HG02852 (cell line): ENCODE measurements around the gene PRRG1.
"Not testable (repeated sequence)": the region's sequence is repeated elsewhere in the genome, so short reads cannot be mapped to it uniquely, and the experiment has no call there.

ENCODE experiments used
- ATAC-seq: cut with Tn5 transposase; IDR thresholded peaks from one replicate; pipeline ENCODE4 v1.9.1; 2021; ENCODE audit warnings: mild to moderate bottlenecking, moderate library complexity; ENCODE audit not compliant: unreplicated experiment

The PRRG1 gene

GRCh38 chrX:37378404-37378803 lies 29.2 kb downstream of the PRRG1 start:
- ATAC-seq: no peak

GRCh38 chrX:37378830-37379229 lies 29.7 kb downstream of the PRRG1 start:
- ATAC-seq: no peak

GRCh38 chrX:37380256-37380655 lies 31.1 kb downstream of the PRRG1 start:
- ATAC-seq: no peak

GRCh38 chrX:37380924-37381323 lies 31.8 kb downstream of the PRRG1 start:
- no peak for ATAC-seq

- no peak for ATAC-seq
Measured at GRCh38 chrX:37383313-37383712, 34.1 kb downstream of the PRRG1 start.

GRCh38 chrX:37388413-37388812 lies 39.2 kb downstream of the PRRG1 start:
- ATAC-seq: no peak

- ATAC-seq: no peak
Measured at GRCh38 chrX:37405956-37406355, 56.8 kb downstream of the PRRG1 start.

GRCh38 chrX:37407736-37408135 lies 58.6 kb downstream of the PRRG1 start:
- ATAC-seq: no peak

GRCh38 chrX:37409278-37409677 lies 60.1 kb downstream of the PRRG1 start:
- no peak for ATAC-seq

GRCh38 chrX:37420185-37420584 lies 71.0 kb downstream of the PRRG1 start:
- ATAC-seq: no peak

GRCh38 chrX:37420756-37421155 lies 71.6 kb downstream of the PRRG1 start:
- no peak for ATAC-seq

GRCh38 chrX:37424000-37424429 lies 74.9 kb downstream of the PRRG1 start:
- no peak for ATAC-seq

- ATAC-seq: no peak
Measured at GRCh38 chrX:37425370-37425769, 76.2 kb downstream of the PRRG1 start.

GRCh38 chrX:37428962-37429361 lies 79.8 kb downstream of the PRRG1 start:
- not testable (repeated sequence) for ATAC-seq

- no peak for ATAC-seq
Measured at GRCh38 chrX:37434362-37434761, 85.2 kb downstream of the PRRG1 start.

GRCh38 chrX:37437160-37437559 lies 88.0 kb downstream of the PRRG1 start:
- no peak for ATAC-seq

GRCh38 chrX:37441377-37441776 lies 92.2 kb downstream of the PRRG1 start:
- no peak for ATAC-seq

- ATAC-seq: no peak
Measured at GRCh38 chrX:37445182-37445581, 96.0 kb downstream of the PRRG1 start.

GRCh38 chrX:37453821-37454220 lies 104.7 kb downstream of the PRRG1 start:
- no peak for ATAC-seq

- ATAC-seq: no peak
Measured at GRCh38 chrX:37454537-37455285, 105.5 kb downstream of the PRRG1 start.

- no peak for ATAC-seq
Measured at GRCh38 chrX:37455381-37455780, 106.2 kb downstream of the PRRG1 start.

GRCh38 chrX:37460285-37460684 lies 111.1 kb downstream of the PRRG1 start:
- not testable (repeated sequence) for ATAC-seq

- no peak for ATAC-seq
Measured at GRCh38 chrX:37462346-37462745, 113.2 kb downstream of the PRRG1 start.
